ENCODE results near the gene LRRFIP1.
A peak's percentile ranks its signal among the peaks of the same experiment; 100 is the strongest.
"Not testable (repeated sequence)": the region's sequence is repeated elsewhere in the genome, so short reads cannot be mapped to it uniquely, and the experiment has no call there.

The LRRFIP1 gene

GRCh38 chr2:237597196-237598145 is 29.9 kb upstream of the LRRFIP1 start:
- no peak for DNase-seq

- DNase-seq: no peak
These were observed 28.7 kb upstream of the LRRFIP1 start for GRCh38 chr2:237598468-237599208.

GRCh38 chr2:237599465-237600110 is 27.8 kb upstream of the LRRFIP1 start:
- DNase-seq: no peak

DNA sequence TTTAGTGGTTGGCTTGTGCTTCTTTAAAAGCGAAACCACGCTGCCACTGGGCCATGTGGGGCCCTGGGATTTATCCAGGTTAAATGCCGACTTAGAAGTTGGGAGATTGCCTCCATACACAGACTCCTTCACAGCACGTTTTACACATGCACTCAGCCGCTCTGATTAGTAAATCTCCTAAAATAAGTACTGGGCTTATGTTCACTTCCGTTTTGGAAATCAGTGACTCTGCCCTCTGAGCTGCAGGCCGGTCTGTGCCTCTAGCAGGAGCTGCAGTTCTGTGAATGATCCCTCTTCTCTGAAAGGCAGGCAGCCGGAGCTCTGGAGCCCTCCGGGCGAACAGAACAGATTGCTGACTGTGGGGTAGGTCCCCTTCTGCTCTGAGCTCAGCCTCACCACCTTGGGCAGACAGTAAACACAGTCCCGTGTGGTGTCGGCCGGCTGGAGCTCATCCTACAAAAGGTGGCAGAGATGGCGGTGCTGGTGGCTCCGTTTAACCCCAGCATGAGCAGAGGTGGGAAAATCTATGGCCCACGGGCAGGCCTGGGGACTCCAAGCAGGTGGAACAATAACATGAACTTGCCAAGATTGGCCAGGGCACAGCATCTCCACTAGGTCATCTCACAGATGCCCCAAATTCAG is 27.1 kb upstream of the LRRFIP1 start:
- DNase-seq: no peak

DNA sequence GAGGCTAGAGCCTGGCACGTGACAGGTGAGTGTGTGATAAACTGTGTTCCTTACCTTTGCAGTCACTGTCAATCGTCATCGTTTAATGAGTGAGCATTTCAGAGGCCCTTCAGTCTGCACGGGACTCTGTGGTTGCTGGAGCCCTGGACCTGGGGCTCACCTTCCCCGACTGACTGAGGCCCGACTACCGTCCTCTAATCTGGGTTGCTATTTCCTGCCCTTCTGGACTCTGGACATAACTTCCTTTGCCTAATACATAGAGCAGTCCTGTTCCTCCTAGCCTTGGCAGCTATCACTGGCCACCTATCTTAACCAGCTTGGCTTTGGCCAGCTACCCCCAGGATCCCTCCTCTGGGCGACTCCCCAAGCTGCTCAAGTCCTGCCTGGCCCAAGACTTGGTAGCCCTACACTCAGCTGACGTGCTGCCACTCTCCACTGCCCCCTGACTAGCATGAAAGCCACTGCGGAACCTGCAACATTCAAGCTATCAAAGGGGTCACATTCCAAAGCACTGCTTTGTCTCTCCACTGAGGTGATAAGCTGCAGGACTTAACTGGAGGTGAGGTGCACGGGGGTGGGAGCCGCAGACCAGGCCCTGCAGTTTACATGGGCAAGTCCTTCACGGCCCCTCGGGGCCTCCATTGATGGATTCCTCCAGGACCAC is 25.8 kb upstream of the LRRFIP1 start:
- DNase-seq: no peak

DNA sequence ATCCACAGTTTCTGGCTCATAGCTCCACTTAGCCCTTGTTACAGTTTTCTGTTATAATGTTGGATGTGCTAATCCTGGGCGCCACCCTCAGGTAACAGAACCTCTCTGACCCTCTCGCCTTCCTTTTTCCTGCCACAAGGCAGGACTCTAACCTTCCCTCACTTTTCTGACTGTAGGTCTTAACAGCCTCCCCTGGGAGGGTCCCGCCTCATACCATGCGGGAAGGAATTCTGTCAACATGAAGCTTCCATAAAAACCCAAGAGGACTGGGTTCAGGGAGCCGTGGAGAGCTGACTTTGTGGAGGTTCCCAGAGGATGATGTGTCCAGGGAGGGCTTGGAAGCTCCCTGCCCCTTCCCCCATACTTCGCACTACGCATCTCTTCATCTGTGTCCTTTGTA is 25.0 kb upstream of the LRRFIP1 start:
- no peak for DNase-seq

DNA sequence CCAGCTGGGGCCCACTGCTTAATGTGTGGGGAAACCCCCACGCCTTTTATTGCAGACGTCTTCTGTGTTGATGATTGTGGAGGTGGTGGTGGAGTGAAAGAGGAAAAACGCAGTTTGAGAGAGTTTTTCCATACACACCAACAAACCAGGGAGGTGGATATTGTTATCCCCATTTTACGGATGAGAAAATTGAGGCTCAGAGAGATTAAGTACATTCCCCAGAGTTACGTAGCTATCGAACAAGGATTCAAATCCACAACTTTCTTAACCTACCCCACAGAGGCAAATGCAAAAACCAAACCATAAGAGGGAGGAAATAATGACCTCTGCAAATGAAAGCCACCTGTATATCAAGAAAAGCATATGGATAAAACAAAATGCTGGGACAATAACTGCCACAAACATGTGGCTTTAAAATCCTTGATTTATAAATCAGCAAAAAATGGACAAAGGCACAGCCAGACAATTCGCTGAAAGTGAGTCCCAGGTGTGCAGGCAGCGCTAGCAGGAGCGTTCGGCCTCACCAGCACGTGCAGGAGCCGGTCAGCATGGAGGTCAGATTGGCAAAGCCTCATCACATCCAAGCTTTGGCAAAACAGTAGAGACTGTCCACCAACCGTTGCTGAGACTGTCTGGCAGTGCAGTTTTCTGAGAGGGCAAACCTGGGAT is 24.2 kb upstream of the LRRFIP1 start:
- DNase-seq: no peak

GRCh38 chr2:237603718-237604362 is 23.5 kb upstream of the LRRFIP1 start:
- no peak for DNase-seq

DNA sequence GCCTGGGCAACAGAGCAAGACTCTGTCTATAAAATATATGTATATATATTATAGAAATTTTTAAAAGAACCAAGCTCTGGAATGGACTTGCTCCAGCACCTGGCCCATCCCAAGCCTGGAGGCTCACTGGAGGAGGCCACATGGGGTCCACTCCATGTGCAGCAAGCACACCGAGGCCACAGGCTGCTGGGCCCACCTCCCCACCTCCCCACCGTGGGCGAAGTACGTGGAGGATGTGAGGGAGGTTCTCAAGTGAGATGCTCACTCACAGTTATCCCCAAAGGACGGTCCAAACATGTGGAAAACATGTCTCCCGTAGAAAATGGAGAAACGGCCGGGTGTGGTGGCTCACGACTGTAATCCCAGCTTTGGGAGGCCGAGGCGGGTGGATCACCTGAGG is 23.0 kb upstream of the LRRFIP1 start:
- no peak for DNase-seq

DNA sequence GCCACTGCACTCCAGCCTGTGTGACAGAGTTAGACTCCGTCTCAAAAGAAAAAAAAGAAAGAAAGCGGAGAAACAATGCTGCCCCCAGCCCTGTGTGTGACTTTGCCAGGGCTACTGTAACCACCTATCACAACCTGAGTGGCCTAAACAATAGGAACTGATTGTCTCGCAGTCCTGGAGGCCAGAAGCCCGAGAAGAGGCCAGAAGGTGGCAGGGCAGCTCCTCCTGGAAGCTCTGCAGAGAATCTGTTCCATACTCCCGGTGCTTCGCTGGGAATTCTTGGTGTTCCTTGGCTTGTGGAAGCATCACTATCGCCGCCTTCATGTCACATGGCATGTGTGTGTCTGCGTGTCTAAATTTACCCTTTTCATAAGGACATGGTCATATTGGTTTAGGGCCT is 22.4 kb upstream of the LRRFIP1 start:
- DNase-seq: no peak

DNA sequence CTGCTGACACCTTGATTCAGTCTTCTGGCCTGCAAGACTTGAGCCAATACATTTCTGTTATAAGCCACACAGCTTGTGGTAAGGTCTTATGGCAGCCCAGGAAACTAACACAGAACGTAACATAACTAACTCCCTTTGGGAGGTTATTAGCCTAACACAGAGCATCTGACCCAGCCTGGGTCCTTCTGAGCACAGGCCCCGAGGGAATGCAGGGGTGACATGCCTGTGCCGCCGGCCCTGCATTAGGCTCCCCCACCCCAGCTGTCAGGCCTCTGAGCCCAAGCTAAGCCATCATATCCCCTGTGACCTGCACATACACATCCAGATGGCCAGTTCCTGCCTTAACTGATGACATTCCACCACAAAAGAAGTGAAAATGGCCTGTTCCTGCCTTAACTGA is 20.9 kb upstream of the LRRFIP1 start:
- not testable (repeated sequence) for DNase-seq

DNA sequence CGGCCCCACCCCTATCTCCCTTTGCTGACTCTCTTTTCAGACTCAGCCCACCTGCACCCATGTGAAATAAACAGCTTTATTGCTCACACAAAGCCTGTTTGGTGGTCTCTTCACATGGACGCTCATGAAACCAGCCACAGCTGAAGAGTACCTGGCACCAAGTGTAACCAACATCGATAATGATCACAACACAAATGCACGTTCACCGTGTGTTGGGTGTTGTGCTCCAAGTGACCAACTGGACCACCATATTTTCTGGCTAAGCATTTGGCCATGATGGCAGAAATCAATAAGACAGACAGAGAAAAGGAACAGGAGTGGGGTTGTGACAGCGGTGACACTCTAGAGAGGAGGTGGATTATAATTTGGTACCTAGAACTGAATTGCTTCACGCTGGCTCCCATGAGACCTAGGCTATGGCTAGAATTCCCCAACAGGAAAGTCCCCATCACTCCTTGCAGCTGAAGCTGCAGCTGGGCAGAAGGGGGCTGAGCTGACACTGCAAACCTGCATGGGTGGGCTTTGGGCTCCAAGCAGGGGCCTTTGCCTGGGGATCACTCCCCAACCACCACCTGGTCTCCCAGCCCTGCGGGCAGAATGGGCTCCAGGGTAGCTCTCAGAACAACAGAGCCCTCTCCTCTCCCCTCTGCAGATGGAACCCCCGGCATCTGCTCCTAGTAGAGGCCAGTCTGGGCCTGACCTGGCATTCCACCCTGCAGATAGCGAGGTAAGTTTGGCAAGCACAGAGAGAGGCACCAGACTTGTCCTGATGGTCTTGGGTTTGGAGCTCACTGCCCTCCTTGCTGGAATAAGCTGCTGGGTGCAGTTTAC is 14.6 kb upstream of the LRRFIP1 start:
- no peak for DNase-seq

DNA sequence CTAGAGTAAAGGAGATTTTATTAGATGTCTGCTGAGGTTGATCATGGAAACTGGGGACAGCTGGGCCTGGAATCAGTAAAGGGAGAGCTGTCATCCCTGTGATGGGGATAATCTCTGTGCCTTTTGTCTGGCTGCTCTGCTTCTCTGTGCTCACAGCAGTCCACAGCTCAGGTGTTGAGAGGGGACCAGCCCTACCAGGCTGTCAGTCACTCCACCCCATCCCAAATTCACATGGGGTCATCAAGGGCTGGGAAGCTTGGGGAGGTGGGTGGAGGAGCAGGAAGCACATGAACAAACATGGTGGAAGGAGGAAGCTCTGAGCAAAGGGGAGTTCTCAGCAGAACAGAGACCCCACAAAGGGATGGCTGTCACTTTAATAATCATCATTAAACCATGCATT is 13.7 kb upstream of the LRRFIP1 start:
- no peak for DNase-seq

DNA sequence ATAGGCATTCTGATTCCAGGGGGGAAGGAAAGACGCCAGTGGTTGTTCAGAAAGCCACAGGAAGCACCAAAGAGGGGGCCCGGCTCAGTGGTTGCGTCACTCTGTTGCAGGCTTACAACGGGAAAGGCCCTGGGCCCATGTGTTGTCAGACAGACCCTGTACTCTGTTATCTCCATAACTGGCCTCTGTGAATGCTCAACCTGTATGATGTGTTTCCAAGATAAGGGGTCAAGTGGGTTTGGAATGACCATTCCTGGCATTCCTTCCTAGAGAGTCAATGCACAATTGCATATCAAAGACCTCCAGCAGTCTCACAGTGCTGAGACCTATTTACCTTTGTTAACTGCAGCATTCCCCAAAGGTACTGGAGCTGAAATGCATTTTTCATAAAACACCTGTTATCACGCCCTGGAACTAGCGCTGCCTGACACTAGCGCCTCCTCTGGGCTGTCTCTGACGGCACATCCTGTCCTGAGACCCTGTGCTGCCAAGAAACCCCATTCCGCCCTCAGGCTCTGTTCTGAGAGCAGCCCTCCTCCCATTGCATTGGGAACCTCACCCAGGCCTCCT is 13.2 kb upstream of the LRRFIP1 start:
- no peak for DNase-seq

- DNase-seq: no peak
These were observed 11.6 kb upstream of the LRRFIP1 start for GRCh38 chr2:237615631-237616249.

DNA sequence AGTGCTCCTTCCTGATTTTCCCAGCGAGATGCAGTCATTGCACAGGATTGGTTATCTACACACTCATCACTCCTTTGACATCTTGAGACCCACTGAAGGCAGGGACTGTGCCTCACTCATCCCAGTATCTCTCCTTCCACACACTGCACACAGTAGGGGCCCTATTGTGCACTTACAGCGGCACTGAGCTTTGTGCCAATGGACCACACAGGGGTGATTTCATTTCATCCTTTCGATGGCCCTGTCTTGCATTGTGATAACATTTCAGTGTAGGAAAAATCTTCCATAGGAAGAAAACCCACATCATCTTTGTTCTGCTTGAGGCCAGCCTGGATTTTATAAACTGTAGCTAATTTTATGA is 11.0 kb upstream of the LRRFIP1 start:
- no peak for DNase-seq

DNA sequence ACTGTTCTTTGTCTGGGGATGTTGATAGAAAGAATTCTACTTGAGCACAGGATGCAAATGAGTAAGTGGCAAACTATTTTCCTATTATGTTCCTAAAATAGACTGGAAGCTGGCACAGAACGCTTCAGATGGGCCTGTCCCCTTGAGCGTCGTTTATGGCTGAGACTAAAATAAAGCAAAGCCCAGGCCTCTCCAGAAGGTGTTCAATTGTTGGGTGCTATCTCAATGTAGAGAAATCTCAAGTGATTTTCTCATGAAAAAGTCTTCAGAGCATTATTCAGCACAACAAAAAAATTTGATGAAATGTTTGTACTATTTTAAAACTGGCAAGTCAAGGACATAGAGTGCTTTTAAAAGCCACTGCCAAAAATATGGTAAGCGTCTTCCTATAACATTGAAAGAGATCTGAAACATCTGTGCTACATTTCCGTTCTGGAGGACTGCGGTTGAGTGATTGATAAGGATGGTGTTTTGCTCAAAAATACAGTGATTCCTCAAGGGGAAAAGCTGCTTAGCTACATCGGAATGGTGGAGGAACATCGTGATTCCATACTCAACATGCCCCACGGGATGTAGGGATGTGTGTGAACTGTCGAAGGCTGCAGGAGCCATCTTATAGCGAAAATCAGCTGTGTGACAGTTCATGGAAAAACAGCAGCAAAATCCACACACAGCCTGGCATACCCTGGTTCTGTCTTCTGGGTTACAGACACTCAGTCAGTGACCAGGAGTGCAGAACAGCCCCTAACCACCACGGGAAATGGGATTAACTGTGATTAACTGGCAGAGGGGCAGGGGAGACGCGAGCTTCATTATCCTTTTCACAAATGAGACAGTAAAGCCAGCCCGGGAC is 10.4 kb upstream of the LRRFIP1 start:
- peak; percentile 43 for DNase-seq

- DNase-seq: no peak
These were observed 9.8 kb upstream of the LRRFIP1 start for GRCh38 chr2:237617587-237617982.

GRCh38 chr2:237618449-237618848 is 8.9 kb upstream of the LRRFIP1 start:
- DNase-seq: no peak

All from KG1 (cell line).